SKM-1 (cell line): ENCODE data around the gene KAT6B.

Experiments used
- DNase-seq: peaks from one replicate; lab custom pipeline; 2025; ENCODE audit not compliant: unreplicated experiment; lab: John Stamatoyannopoulos, UW

KAT6B gene

DNA sequence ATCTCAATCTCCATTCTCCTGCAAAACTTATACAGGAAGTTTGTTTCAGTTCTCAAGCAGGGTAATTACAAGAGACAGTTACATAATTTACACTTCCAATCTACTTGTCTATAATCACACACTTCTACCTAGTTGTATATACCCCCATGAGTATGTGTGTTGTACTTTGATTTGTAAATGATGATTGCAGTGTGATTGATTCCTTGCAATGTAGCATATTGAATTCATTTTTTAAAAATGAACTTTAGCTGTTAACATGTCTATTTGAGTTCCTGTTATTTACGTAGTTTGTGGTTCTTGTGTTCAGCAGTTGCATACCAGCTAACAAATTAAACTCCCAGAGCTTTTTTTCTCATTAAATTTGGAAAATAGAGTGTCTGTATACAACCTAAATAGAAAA, 182.6 kb downstream of the KAT6B start:
- no peak for DNase-seq

DNA sequence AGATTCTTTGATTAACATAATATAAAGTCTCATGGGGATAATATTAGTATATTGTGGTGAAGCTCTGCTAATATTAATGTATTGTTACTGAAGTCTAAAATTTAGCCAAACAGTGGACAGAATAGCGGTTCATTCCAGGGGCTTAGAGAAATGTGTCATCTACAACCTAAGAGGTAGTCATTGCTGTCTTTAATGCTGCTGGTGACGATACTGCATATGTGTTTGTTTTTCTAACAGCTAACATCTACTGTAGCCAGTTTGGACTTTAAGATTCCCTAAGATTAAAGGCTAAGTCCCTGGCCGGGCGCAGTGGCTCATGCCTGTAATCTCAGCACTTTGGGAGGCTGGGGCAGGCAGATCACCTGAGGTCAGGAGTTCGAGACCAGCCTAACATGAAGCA, 183.0 kb downstream of the KAT6B start:
- no peak for DNase-seq

DNA sequence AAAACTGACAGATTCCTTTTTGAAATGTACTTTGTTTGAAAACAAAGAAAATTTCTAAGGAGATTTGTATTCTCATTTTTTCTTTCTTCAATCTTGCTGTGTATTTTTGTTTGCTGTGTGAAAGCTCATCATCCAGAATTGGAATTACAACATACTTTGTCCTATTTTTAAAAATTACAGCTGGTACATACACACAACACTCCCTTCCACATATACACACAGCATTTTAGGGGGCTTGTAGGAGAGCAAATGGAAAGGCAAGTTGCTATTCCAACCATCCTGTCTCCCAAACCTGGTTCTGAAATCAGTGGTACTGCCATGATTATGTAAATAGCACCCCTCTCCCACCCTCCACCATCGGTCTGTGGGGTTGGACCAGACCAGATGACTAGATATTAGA, 184.0 kb downstream of the KAT6B start:
- DNase-seq, result no peak

DNA sequence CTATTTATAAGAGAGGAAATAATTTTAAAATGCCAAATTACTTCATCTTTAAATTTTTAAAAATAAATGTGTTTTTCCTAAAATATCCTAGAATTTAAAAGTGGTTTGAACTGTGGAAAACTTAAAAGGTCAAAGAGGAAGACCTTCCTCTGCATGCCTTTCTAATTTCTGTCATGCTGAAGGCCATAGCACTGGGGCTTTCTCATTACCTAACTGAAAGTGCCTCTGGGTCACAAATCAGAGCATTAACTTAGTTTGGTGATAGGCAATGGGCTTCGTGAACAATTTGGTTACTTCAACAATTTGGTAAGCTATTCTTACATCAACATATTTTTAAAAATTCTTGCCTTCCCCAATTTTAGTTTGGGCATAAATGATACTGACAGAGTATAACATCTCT, 184.8 kb downstream of the KAT6B start:
- no peak for DNase-seq

DNA sequence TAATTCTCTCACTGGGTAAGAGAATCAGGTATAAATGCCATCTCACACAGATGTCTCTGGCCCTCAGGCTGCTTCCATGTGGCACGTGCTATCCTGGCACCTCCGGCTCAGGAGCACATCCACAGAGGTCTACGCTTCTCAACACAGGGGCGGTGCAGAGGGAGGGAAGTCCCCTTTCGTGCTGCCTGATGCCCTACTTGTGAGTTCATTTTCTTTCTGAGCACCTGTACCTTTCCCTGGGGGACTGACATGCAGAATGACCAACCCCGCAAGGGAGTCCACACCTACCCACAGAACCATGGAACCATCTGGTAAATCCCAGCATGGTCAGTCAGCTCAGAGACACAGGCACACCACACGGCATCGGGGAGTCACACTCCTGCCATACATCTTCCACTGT, 186.1 kb downstream of the KAT6B start:
- DNase-seq, result no peak

DNA sequence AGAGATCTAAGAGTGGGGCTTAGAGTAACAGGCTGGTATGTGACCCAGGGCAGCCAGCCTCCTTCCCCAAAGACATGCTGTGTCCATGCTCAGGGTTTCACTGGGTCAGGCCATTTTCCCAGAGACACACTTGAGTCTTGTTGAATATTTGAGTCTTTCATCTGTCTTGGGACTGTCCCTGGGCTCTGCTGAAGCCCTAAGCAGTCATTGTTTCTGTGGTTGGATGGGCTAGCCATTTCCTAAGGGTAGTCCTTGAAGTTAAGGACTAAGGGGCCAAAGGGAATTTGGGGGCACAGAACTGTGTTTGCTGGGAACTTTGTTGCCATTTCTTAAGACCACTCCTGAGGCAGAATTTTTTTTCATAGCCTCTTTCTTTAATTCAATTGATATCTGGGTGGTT, 186.6 kb downstream of the KAT6B start:
- DNase-seq, result no peak

DNA sequence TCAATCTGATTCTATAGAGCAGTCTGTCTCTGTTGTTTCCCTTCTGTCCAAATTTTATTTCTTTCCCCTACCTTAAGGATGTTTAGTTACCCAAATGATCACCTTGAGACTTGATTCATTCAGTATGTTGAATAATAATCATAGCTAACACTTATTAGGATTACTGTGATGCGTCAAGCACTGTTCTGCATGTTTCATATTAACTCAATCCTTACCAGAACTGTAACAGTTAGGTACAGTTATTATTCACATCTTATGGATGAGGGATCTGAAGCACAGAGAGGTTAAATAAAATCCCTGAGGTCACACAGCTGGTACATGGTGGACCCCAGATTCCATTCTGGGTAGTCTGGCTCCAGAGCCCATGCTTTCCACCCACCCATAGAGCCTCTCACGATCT, 187.1 kb downstream of the KAT6B start:
- no peak for DNase-seq

DNA sequence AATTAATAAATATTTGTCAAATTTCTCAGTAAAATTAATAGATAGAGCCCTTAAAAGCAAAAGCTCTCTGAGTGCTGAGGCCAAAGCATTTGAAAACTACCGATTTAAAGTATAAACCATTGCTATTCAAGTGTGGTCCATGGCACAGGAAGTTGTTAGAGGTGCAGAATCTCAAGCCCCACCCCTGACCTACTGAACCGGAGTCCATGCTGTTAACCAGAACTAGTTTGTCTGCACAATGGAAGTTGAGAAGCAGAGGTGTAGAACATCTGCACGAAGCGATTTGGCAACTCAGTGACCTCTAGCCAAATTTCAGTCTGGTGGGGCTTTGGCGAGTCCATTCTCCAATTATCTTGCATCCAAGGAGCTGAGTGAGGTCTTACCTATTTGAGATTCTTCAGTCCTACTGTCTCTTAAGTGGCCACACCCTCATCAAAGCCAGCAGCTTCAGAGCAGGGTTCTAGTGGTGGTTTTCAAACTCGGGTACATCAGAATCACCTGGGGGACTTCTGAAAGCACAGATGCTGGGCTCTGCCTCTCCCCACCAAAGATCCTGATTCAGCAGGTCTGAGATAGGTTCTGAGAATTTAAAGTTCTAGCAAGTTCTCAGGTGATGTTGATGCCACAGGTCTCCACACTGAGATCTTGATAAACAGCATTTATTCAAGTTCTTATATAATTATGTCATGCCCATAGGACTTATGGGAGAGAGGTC, 188.3 kb downstream of the KAT6B start:
- DNase-seq, result no peak

DNA sequence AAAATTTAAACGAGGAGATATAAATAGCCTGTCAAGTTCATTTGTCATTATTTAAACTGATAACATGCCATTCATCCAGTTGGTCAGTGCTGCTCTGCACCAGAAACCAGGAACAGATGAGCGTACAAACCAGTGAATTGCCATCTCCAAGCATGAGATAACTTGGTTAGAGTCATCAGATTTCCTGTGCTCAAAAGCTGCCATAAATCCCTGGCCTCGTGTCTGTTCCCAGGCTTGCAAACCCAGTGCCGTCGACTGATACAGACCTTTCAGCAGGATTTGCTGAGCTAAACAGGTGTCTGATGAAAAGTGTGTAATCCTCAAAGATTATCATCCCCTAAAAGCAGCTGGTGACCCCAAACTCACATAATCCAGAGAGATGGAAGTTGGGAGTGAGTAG, 189.0 kb downstream of the KAT6B start:
- DNase-seq, result no peak

DNA sequence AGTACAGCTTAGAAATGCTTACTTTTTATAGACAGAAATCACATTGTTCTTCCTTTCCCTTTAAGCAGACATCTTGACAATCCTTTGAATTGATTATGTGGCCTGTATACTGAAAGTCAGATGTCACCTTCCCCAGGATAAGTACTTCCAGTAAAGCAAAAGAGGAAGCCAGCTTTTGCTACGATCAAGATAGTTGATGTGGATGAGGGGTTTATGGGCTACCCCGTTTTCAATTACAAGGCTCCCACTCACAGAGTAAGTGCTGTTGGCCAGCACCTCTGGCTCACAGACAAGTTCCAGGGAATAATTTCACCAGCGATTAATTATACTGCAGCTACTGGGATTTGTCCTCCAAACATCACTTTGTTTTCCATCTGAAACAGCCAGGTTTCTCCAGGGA, 189.9 kb downstream of the KAT6B start:
- DNase-seq, result no peak

DNA sequence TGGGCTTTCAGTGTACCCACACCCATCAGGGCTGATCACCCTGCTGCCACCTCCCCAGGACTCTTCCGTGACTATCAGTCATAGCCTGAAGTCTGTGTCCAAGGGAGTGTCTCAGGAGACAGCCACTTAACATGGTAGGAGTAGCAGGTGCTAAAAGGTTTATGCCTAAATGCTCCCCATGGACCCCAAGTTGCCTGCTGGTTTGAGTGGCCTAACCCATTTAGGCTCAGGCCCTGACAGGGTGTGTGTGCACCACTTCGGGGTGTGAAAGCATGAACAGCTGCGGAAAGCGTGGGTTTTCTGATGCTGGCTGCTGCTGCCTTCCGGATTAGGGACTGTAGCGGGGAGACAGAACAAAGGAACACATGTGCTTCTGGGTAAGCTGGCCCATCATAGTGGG, 191.9 kb downstream of the KAT6B start:
- DNase-seq, result no peak

DNA sequence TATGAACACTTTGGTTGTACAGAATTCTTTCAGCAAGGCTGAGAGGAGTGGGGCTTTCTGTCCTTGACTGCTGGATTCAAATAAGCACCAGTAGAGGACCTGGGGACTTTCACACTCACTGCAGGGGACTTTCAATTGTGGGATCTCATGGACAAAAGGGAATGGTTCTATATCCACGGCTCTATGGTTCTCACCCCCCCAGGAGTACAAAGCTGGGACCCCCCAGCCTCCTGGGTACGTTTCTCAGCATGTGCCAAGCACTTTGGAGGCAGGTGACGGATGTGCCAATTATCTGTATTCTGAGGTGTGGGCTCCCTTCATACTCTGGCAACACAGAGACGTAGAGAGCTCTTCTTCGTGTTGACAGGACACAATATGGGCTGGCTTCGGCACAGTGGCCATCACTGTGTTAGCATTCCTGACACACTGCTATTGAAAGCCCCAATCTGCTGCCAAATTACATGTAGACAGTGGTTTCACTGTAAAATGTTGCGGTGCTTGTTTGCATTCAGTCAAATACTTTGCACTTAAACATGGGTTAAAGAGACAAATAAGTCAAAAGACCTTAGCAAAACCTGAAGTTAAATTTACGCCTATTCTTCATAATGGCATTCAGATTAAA, 192.4 kb downstream of the KAT6B start:
- DNase-seq, result no peak

DNA sequence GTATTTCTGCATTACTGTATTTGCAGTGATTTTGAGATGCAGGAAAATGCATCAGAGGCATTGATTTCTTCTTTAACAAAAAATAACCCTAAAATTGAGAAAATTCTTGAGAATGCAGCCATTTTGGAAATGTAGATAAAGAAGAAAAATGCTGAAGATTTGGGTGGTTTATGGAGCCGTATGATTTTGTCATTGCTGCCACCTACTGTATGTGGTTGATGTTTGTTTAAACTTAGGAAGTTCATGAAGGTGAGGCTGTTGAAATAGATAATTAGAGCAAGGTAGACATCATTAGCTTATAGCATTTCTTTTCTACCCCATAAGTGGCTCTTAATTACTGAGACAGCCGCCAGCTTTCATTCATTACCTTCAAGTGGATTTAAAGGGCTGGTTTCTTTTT, 193.0 kb downstream of the KAT6B start:
- DNase-seq, result no peak

DNA sequence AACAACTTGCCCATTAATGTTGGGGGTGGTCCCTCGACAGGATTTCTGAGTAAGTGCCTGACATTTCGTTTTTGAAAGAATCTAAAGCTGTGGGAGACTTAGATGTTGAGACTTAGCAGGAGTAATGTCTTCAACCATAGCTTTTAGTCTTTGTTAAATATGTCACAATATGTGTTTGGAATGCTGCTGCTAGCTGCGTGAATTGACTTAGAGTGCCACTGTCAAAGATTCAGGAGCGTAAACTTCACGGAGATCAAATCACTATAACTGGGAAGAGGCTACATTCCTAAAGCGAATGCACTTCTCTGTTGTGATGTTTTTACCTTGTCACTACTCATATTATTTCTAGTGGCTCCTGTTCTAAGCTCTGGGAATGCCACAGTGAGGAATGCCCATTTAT, 193.8 kb downstream of the KAT6B start:
- no peak for DNase-seq

DNA sequence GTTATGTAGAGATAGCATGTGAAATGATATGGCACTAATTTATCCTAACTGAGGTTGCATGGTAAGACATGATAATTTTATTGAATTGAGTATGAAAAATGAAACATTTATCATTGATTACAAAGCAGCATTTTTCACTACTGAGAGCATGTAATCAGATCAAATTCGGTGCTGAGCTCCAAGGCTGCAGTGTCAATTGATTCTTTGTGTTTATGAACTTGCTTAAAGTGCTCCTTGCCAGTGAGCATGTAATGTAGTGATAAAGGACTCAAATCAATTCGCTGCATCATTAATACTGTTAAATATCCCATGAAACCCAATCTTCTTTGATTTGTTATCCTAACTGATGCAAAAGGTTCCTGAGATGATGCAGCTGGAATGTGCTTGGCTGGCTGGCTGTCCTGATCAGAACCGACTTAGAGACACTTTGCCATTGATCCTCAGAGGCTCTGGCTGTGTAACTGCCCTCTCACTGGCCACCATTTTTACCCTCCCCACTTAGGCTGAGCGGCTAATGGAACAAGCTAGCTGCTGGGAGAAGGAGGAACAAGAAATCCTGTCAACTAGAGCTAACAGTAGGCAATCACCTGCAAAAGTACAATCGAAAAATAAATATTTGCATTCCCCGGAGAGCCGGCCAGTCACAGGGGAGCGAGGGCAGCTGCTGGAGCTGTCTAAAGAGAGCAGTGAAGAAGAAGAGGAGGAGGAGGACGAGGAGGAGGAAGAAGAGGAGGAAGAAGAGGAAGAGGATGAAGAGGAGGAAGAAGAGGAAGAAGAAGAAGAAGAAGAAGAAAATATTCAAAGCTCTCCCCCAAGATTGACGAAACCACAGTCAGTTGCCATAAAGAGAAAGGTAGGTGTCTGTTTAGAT, 195.2 kb downstream of the KAT6B start:
- no peak for DNase-seq

DNA sequence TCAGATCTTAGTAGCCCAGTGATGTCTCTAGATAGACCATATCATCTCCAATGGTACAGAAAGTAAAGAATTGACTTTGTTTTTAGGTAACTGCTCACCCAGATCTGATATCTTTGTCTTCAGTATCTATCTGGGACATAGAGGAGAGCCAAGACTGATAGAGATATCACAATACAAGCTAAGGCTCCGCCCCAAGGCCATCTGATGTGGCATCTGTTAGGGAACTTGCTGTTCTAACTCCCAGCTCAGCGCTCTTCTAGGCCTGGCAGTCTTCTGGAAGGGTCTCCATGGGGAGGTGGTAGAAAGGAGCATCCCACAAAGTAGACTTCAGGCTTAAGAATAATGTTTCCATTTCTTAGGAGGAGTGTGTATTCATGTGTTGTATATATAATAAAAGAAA, 196.7 kb downstream of the KAT6B start:
- no peak for DNase-seq

DNA sequence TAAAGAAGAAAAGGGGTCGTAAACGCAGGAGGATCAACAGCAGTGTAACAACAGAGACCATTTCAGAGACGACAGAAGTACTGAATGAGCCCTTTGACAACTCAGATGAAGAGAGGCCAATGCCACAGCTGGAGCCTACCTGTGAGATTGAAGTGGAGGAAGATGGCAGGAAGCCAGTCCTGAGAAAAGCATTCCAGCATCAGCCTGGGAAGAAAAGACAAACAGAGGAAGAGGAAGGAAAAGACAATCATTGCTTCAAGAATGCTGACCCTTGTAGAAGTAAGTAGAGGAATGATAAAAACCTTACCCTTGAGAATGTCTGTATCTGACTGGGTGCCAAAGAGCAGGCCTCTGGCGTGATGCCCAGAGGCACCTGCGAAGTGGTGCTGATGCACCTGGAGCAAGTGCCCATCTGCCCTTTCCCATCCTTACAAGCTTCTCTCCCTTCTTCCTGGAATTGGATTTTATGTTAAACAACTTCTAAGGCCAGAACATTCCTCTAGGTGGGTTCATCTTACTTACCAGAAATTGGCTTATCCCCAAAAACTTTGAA, 198.6 kb downstream of the KAT6B start:
- no peak for DNase-seq

DNA sequence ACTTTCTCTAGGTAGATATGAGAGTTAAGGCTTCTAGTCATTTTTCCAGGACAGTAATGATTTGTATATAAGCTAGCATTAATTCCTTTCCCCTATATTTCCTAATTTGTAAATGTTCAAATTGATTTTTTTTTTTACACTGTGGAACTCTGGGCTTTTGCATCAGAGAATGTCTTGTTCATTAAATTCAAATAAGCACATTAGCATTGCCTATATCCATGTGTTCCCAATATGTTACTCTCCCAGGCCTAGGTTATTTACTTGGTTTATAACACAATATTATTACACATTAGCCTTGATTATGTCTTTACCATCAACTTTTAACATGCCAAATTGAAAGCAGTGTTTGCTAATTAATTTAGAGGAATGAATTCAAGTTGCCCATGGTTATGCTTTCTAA, 201.6 kb downstream of the KAT6B start:
- no peak for DNase-seq

DNA sequence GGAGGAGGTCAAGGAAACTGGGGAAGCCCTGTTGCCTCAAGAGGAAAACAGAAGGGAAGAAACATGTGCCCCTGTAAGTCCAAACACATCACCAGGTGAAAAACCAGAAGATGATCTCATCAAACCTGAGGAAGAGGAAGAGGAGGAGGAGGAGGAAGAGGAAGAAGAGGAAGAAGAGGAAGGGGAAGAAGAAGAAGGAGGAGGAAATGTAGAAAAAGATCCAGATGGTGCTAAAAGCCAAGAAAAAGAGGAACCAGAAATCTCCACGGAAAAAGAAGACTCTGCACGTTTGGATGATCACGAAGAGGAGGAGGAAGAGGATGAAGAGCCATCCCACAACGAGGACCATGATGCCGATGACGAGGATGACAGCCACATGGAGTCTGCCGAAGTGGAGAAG, 202.3 kb downstream of the KAT6B start:
- peak; percentile 16 for DNase-seq

DNA sequence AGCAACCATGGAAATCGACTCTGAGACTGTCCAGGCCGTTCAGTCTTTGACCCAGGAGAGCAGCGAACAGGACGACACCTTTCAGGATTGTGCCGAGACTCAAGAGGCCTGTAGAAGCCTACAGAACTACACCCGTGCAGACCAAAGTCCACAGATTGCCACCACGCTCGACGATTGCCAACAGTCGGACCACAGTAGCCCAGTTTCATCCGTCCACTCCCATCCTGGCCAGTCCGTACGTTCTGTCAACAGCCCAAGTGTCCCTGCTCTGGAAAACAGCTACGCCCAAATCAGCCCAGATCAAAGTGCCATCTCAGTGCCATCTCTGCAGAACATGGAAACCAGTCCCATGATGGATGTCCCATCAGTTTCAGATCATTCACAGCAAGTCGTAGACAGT, 203.0 kb downstream of the KAT6B start:
- no peak for DNase-seq

DNA sequence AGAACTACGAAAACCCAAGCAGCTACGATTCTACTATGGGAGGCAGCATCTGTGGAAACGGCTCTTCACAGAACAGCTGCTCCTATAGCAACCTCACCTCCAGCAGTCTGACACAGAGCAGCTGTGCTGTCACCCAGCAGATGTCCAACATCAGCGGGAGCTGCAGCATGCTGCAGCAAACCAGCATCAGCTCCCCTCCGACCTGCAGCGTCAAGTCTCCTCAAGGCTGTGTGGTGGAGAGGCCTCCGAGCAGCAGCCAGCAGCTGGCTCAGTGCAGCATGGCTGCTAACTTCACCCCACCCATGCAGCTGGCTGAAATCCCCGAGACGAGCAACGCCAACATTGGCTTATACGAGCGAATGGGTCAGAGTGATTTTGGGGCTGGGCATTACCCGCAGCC, 203.5 kb downstream of the KAT6B start:
- DNase-seq, result no peak

DNA sequence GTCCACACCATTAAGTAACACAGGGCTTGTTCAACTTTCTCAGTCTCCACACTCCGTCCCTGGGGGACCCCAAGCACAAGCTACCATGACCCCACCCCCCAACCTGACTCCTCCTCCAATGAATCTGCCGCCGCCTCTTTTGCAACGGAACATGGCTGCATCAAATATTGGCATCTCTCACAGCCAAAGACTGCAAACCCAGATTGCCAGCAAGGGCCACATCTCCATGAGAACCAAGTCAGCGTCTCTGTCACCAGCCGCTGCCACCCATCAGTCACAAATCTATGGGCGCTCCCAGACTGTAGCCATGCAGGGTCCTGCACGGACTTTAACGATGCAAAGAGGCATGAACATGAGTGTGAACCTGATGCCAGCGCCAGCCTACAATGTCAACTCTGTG, 204.0 kb downstream of the KAT6B start:
- no peak for DNase-seq
